ENCODE measurements around the gene AP5Z1.

Gene AP5Z1

GRCh38 chr7:4738711-4739527 is 36.5 kb upstream of the AP5Z1 start:
- ChIA-PET CTCF (interaction anchor here (0.7 kb wide), 1 partner anchor 19 kb away, joined by 3 read pairs; no protein-coding TSS in a partner anchor), POLR2A (no interaction called here)
- no peak for TF ChIP-seq CTCF (IDR thresholded peaks at IDR 0.05; ENCODE audit: control extremely low read depth, extremely low read depth, low read depth, missing control alignments)
- no peak for DNase-seq (ENCODE audit: extremely low spot score)

GRCh38 chr7:4739528-4739992 is 35.9 kb upstream of the AP5Z1 start:
- ChIA-PET POLR2A (no interaction called here), CTCF (no interaction called here)
- DNase-seq (ENCODE audit: extremely low spot score), result no peak
- no peak for TF ChIP-seq CTCF (IDR thresholded peaks at IDR 0.05; ENCODE audit: control extremely low read depth, extremely low read depth, low read depth, missing control alignments)

GRCh38 chr7:4740796-4741195 is 34.6 kb upstream of the AP5Z1 start:
- CTCF ChIA-PET, result no interaction called here
- no peak for TF ChIP-seq CTCF (IDR thresholded peaks at IDR 0.05; ENCODE audit: control extremely low read depth, extremely low read depth, low read depth, missing control alignments)
- POLR2A ChIA-PET, result no interaction called here
- no peak for DNase-seq (ENCODE audit: extremely low spot score)

- no peak for DNase-seq (ENCODE audit: extremely low spot score)
- no peak for TF ChIP-seq CTCF (IDR thresholded peaks at IDR 0.05; ENCODE audit: control extremely low read depth, extremely low read depth, low read depth, missing control alignments)
- CTCF ChIA-PET, result no interaction called here
- POLR2A ChIA-PET, result no interaction called here
These were observed 33.3 kb upstream of the AP5Z1 start for GRCh38 chr7:4742051-4742573.

GRCh38 chr7:4742852-4743251 is 32.6 kb upstream of the AP5Z1 start:
- no peak for TF ChIP-seq CTCF (IDR thresholded peaks at IDR 0.05; ENCODE audit: control extremely low read depth, extremely low read depth, low read depth, missing control alignments)
- DNase-seq (ENCODE audit: extremely low spot score), result no peak
- ChIA-PET CTCF (interaction anchor here (1.0 to 5.7 kb wide), 3 partner anchors 8 to 29 kb away, joined by 3 to 22 read pairs (median 4); no protein-coding TSS in a partner anchor), POLR2A (no interaction called here)

- DNase-seq (ENCODE audit: extremely low spot score), result peak; percentile 84
- ChIA-PET CTCF (interaction anchor here (1.0 to 5.7 kb wide), 5 partner anchors 10 to 31 kb away, joined by 3 to 22 read pairs (median 4); no protein-coding TSS in a partner anchor), POLR2A (interaction anchor here (0.5 kb wide), 1 partner anchor 19 kb away, joined by 3 read pairs; no protein-coding TSS in a partner anchor)
- no peak for TF ChIP-seq CTCF (IDR thresholded peaks at IDR 0.05; ENCODE audit: control extremely low read depth, extremely low read depth, low read depth, missing control alignments)
These were observed 30.8 kb upstream of the AP5Z1 start for GRCh38 chr7:4744391-4745264.
